ENCODE results near the gene CDK14.
"Not testable (repeated sequence)": the region's sequence is repeated elsewhere in the genome, so short reads cannot be mapped to it uniquely, and the experiment has no call there.

- TF ChIP-seq TAF1 (conservative IDR thresholded peaks at IDR 0.05); CTCF (IDR thresholded peaks at IDR 0.05; ENCODE audit: low read depth, low read length, missing input control); ATF3 (IDR thresholded peaks at IDR 0.05); YY1 (IDR thresholded peaks at IDR 0.05); JUND (IDR thresholded peaks at IDR 0.05); SP1 (IDR thresholded peaks at IDR 0.05); REST (IDR thresholded peaks at IDR 0.05): not testable (repeated sequence)
Observed at GRCh38 chr7:90815552-90815951, 219.4 kb downstream of the CDK14 start.
